Measurements from ENCODE around the gene IRGC. TPM values are rescaled to one million over a fixed set of nuclear protein-coding genes. Genes with fewer than 3 reads are reported as not detected.

Gene IRGC
- polyA plus RNA-seq, 3 donors from 2014 or later, result 0.13 TPM; not detected in 2

Other genes with a start within 250 kb of the IRGC start
- 1 to 10 TPM in 2 of 3 donors, under 1 TPM in 1; 0.51 to 3.2 (median 1.3) TPM for gene PHLDB3, start 211.3 kb upstream of the IRGC start, polyA plus RNA-seq
- gene ETHE1, start 188.9 kb upstream of the IRGC start, polyA plus RNA-seq, result 100 to 1,000 TPM in 1 of 3 donors, 10 to 100 TPM in 2; 70.5 to 156 (median 74.5) TPM
- 1 to 10 TPM; 1.1 to 3.5 (median 1.7) TPM for gene ZNF575, start 182.9 kb upstream of the IRGC start, polyA plus RNA-seq
- 10 to 100 TPM; 13.3 to 34.3 (median 15.2) TPM for gene XRCC1, start 140.5 kb upstream of the IRGC start, polyA plus RNA-seq
- 1 to 10 TPM in 1 of 3 donors, under 1 TPM in 1, not detected in 1; 0.61 to 3.9 TPM for gene PINLYP, start 140.3 kb upstream of the IRGC start, polyA plus RNA-seq
- 1 to 10 TPM in 1 of 3 donors, under 1 TPM in 1, not detected in 1; 0.38 to 2.6 TPM for gene IRGQ, start 119.9 kb upstream of the IRGC start, polyA plus RNA-seq
- gene ZNF576, start 119.5 kb upstream of the IRGC start, polyA plus RNA-seq, result 10 to 100 TPM in 1 of 3 donors, 1 to 10 TPM in 2; 6.7 to 12.8 (median 7.1) TPM
- under 1 TPM in 2 of 3 donors, not detected in 1; 0.43 to 0.86 TPM for gene SRRM5, start 104.0 kb upstream of the IRGC start, polyA plus RNA-seq
- gene ZNF428, start 96.4 kb upstream of the IRGC start, polyA plus RNA-seq, result 10 to 100 TPM; 10.6 to 28.5 (median 19.7) TPM
- under 1 TPM in 1 of 3 donors, not detected in 2; 0.10 TPM for gene CADM4, start 76.2 kb upstream of the IRGC start, polyA plus RNA-seq
- gene PLAUR, start 45.9 kb upstream of the IRGC start, polyA plus RNA-seq, result 1 to 10 TPM; 3.4 to 6.1 (median 5.7) TPM
- 1 to 10 TPM; 1.9 to 9.3 (median 5.1) TPM for gene SMG9, start 38.9 kb downstream of the IRGC start, polyA plus RNA-seq
- gene KCNN4, start 64.9 kb downstream of the IRGC start, polyA plus RNA-seq, result under 1 TPM in 2 of 3 donors, not detected in 1; 0.19 to 0.27 TPM
- 1 to 10 TPM in 1 of 3 donors, not detected in 2; 3.4 TPM for gene LYPD5, start 86.4 kb downstream of the IRGC start, polyA plus RNA-seq
- gene ZNF283, start 111.2 kb downstream of the IRGC start, polyA plus RNA-seq, result 1 to 10 TPM in 2 of 3 donors, not detected in 1; 1.7 to 3.2 TPM
- 1 to 10 TPM; 1.6 to 5.5 (median 2.3) TPM for gene ZNF404, start 167.9 kb downstream of the IRGC start, polyA plus RNA-seq
- gene ZNF45, start 219.2 kb downstream of the IRGC start, polyA plus RNA-seq, result 10 to 100 TPM in 1 of 3 donors, 1 to 10 TPM in 2; 6.5 to 15.9 (median 7.7) TPM
- 1 to 10 TPM in 1 of 3 donors, under 1 TPM in 1, not detected in 1; 0.67 to 3.0 TPM for gene ZNF221, start 235.2 kb downstream of the IRGC start, polyA plus RNA-seq

Data from immature natural killer cell (primary cell).